Fibroblast of lung (primary cell): ENCODE results near the gene C10orf67. TPM values are rescaled to one million over a fixed set of nuclear protein-coding genes. Genes with fewer than 3 reads are reported as not detected.

Source experiments
- DNase-seq, 2 donors: peaks; one replicate each; pipeline versions ENCODE4 v3.0.0 to v3.0.0-alpha.2; 2010; ENCODE audit warnings: low read depth in 2 of 2
- H2AFZ ChIP-seq: 2 replicates; pipeline ENCODE4 v1.5.1; 2012; ENCODE audit warnings: low read length, control low read depth, inconsistent platforms
- H3K27ac ChIP-seq: 2 replicates; pipeline ENCODE4 v1.5.1; 2011; ENCODE audit warnings: low read length, control low read depth; ENCODE audit not compliant: insufficient read depth
- H3K27me3 ChIP-seq: 2 replicates; pipeline ENCODE4 v1.5.1; 2011; ENCODE audit warnings: mild to moderate bottlenecking, low read length; ENCODE audit not compliant: control insufficient read depth, insufficient read depth
- H3K36me3 ChIP-seq: 2 replicates; pipeline ENCODE4 v1.5.1; 2011; ENCODE audit warnings: low read length; ENCODE audit not compliant: control insufficient read depth, insufficient read depth
- H3K4me1 ChIP-seq: 2 replicates; pipeline ENCODE4 v1.5.1; 2011; ENCODE audit warnings: low read length; ENCODE audit not compliant: control insufficient read depth, insufficient read depth; ENCODE audit errors: extremely low read depth
- H3K4me2 ChIP-seq: 2 replicates; pipeline ENCODE4 v1.5.1; 2011; ENCODE audit warnings: low read length, control low read depth; ENCODE audit not compliant: insufficient read depth; ENCODE audit errors: extremely low read depth
- H3K4me3 ChIP-seq, 4 experiments: fragments of 200-600 bp in 1 of 4; sonication (generic) in 1 of 4; replicated peaks in 1 of 4; 2 replicates each; pipeline ENCODE4 v1.5.1; 2011 to 2016; ENCODE audit warnings: low read length in 4 of 4, low read depth in 3 of 4, mild to moderate bottlenecking in 3 of 4, control low read depth in 2 of 4, inconsistent platforms in 1 of 4, mixed read lengths in 1 of 4; ENCODE audit not compliant: insufficient read depth in 1 of 4; ENCODE audit errors: control extremely low read depth in 1 of 4
- H3K79me2 ChIP-seq: 2 replicates; pipeline ENCODE4 v1.5.1; 2012; ENCODE audit warnings: mild to moderate bottlenecking, low read length, inconsistent platforms; ENCODE audit not compliant: control insufficient read depth, insufficient read depth
- H3K9ac ChIP-seq: 2 replicates; pipeline ENCODE4 v1.5.1; 2011; ENCODE audit warnings: mild to moderate bottlenecking, low read length, control low read depth; ENCODE audit not compliant: insufficient read depth
- H3K9me3 ChIP-seq: 2 replicates; pipeline ENCODE4 v1.5.1; 2012; ENCODE audit warnings: low read depth, low read length; ENCODE audit not compliant: control insufficient read depth, insufficient read depth
- H4K20me1 ChIP-seq: 2 replicates; pipeline ENCODE4 v1.5.1; 2011; ENCODE audit warnings: low read length; ENCODE audit not compliant: control insufficient read depth, insufficient read depth; ENCODE audit errors: extremely low read depth
- CTCF ChIP-seq, 2 donors: IDR thresholded peaks in 1 of 2; conservative IDR thresholded peaks in 1 of 2; 1 replicate in 1 of 2; 2 replicates in 1 of 2; pipeline ENCODE4 v1.5.1; 2011 to 2012; ENCODE audit warnings: low read length in 2 of 2, control low read depth in 1 of 2, inconsistent platforms in 1 of 2, low read depth in 1 of 2, mild to moderate bottlenecking in 1 of 2
- EZH2 ChIP-seq: IDR thresholded peaks from 2 replicates; pipeline ENCODE4 v1.5.1; 2012; ENCODE audit warnings: low read length, control low read depth, mild to moderate bottlenecking; ENCODE audit errors: missing control alignments
- polyA plus RNA-seq, 2 donors: library from polyadenylated mRNA; depleted of rRNA in 1 of 2; stranded (reverse) in 1 of 2; unstranded in 1 of 2; fragments of >200 nt; gene quantifications; 2 replicates each; pipeline ENCODE4 v1.2.1, GENCODE V29; 2011 to 2012; ENCODE audit warnings: missing spikeins in 1 of 2
- total RNA-seq: library from RNA; depleted of rRNA; stranded (reverse); fragments of >200 nt; gene quantifications from 2 replicates; pipeline ENCODE4 v1.2.1, GENCODE V29; 2014

C10orf67 gene
- total and polyA plus RNA-seq, 2 donors (not counting 1 experiment from before 2014, with no cell fraction given): under 0.01 to 0.16 TPM

DNA sequence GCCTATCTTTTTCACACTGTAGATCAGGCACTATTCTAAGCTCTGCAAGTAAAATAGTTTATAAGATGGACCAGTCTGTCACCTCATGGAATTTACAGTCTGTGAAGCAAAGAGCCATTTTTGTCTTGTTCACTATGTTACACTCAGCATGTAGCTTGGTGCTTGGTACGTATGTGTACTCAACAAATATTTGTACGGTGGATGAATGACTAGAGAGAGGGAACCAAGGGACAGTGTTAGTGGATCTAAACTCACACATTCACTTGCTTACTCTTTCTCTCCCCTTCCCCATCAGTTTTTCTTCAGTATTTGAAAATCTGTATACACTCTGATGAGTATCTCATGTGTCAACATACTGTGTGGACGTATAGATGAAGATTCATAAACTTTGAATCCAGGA lies 106.6 kb downstream of the C10orf67 start:
- Histone ChIP-seq H3K4me2 (no peak overlapping the region), H3K27me3 (no peaks in the 10 kb centered on the region), H3K36me3 (no peaks in the 10 kb centered on the region), H3K4me1 (no peaks in the 10 kb centered on the region), H3K79me2 (no peaks in the 10 kb centered on the region), H3K9me3 (no peaks in the 10 kb centered on the region), H3K9ac (no peak overlapping the region), H3K27ac (no peak overlapping the region), H2AFZ (no peak overlapping the region), H3K4me3 (no peak overlapping the region), H4K20me1 (no peaks in the 10 kb centered on the region)
- DNase-seq: no peak
- TF ChIP-seq CTCF (conservative IDR thresholded peaks at IDR 0.05 in 1 of 2, IDR thresholded peaks at IDR 0.05 in 1 of 2; ENCODE audit: low read depth in 1 of 2, low read length in 2 of 2): no peak
- TF ChIP-seq EZH2: no peak

- no peak overlapping the region for H3K4me3 ChIP-seq
- H3K79me2 ChIP-seq: no peaks in the 10 kb centered on the region
- no peaks in the 10 kb centered on the region for H3K9me3 ChIP-seq
- no peaks in the 10 kb centered on the region for H3K4me1 ChIP-seq
- H2AFZ ChIP-seq: no peak overlapping the region
- no peaks in the 10 kb centered on the region for H3K27me3 ChIP-seq
- TF ChIP-seq CTCF (conservative IDR thresholded peaks at IDR 0.05 in 1 of 2, IDR thresholded peaks at IDR 0.05 in 1 of 2; ENCODE audit: low read depth in 1 of 2, low read length in 2 of 2): no peak
- no peaks in the 10 kb centered on the region for H3K36me3 ChIP-seq
- H3K9ac ChIP-seq: no peak overlapping the region
- H3K27ac ChIP-seq: no peak overlapping the region
- H3K4me2 ChIP-seq: no peak overlapping the region
- DNase-seq: no peak
- H4K20me1 ChIP-seq: no peaks in the 10 kb centered on the region
These were observed 114.0 kb downstream of the C10orf67 start for GRCh38 chr10:23230582-23230981.

DNA sequence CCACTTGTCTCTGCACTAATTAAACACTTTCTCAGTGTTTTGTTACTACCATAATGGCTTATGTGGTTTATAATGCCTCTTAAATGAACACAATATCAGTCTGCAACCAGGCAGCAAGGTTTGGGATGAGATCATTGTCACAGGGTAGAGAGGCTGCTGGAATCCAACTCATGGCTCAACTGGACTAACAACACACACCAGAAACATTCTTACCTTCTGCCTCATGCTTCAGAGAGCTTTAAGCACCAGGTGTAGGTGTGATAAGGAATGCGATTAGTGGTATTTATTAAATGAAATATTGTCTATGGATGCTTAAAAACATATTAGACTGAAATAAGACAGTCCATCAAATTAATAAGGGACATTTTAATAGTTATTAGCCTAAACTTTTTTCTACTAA lies 127.1 kb downstream of the C10orf67 start:
- no peaks in the 10 kb centered on the region for H3K27me3 ChIP-seq
- no peak overlapping the region for H3K9ac ChIP-seq
- H4K20me1 ChIP-seq: no peaks in the 10 kb centered on the region
- H3K36me3 ChIP-seq: no peaks in the 10 kb centered on the region
- no peaks in the 10 kb centered on the region for H3K9me3 ChIP-seq
- no peaks in the 10 kb centered on the region for H3K79me2 ChIP-seq
- H3K4me2 ChIP-seq: no peak overlapping the region
- H2AFZ ChIP-seq: no peak overlapping the region
- TF ChIP-seq CTCF (conservative IDR thresholded peaks at IDR 0.05 in 1 of 2, IDR thresholded peaks at IDR 0.05 in 1 of 2; ENCODE audit: low read depth in 1 of 2, low read length in 2 of 2) (no peak), EZH2 (no peak)
- H3K4me1 ChIP-seq: no peaks in the 10 kb centered on the region
- H3K4me3 ChIP-seq: no peak overlapping the region
- no peak overlapping the region for H3K27ac ChIP-seq
- DNase-seq: no peak
